Mucosa of rectum (tissue), 2 donors: ENCODE measurements around the gene AIG1.
"Not testable (repeated sequence)": the region's sequence is repeated elsewhere in the genome, so short reads cannot be mapped to it uniquely, and the experiment has no call there.

Experiments used
- H3K27ac ChIP-seq, 2 donors: one replicate each; pipeline ENCODE4 v1.7.0; 2013; ENCODE audit warnings: inconsistent platforms in 2 of 2, low read depth in 2 of 2, low read length in 2 of 2
- H3K27me3 ChIP-seq, 2 donors: one replicate each; pipeline ENCODE4 v1.7.0; 2013; ENCODE audit warnings: low read length in 2 of 2; ENCODE audit not compliant: control insufficient read depth in 2 of 2, insufficient read depth in 2 of 2
- H3K36me3 ChIP-seq, 2 donors: one replicate each; pipeline ENCODE4 v1.7.0; 2013; ENCODE audit warnings: low read length in 2 of 2; ENCODE audit not compliant: control insufficient read depth in 2 of 2, insufficient read depth in 2 of 2
- H3K4me1 ChIP-seq, 2 donors: one replicate each; pipeline ENCODE4 v1.7.0; 2013; ENCODE audit warnings: low read length in 2 of 2, mild to moderate bottlenecking in 1 of 2; ENCODE audit not compliant: control insufficient read depth in 2 of 2, insufficient read depth in 2 of 2
- H3K4me3 ChIP-seq, 2 donors: one replicate each; pipeline ENCODE4 v1.7.0; 2013; ENCODE audit warnings: low read length in 2 of 2
- H3K9ac ChIP-seq, 2 donors: one replicate each; pipeline ENCODE4 v1.7.0; 2013; ENCODE audit warnings: low read length in 2 of 2, low read depth in 1 of 2, mild to moderate bottlenecking in 1 of 2
- H3K9me3 ChIP-seq, 2 donors: one replicate each; pipeline ENCODE4 v1.7.0; 2013; ENCODE audit warnings: low read length in 2 of 2; ENCODE audit not compliant: control insufficient read depth in 2 of 2
- donor health status: healthy.
- donor health status: Normal muscosa, but diverticular disease.

AIG1 gene

GRCh38 chr6:143034689-143035334, 25.9 kb upstream of the AIG1 start:
- Histone ChIP-seq H3K9ac (no peak overlapping the region), H3K27ac (no peak overlapping the region), H3K36me3 (no peaks in the 10 kb centered on the region), H3K4me1 (no peaks in the 10 kb centered on the region), H3K9me3 (no peaks in the 10 kb centered on the region), H3K27me3 (no peaks in the 10 kb centered on the region), H3K4me3 (no peak overlapping the region)

GRCh38 chr6:143037470-143037869, 23.2 kb upstream of the AIG1 start:
- Histone ChIP-seq H3K27ac (no peak overlapping the region), H3K9me3 (no peaks in the 10 kb centered on the region), H3K36me3 (no peaks in the 10 kb centered on the region), H3K4me3 (no peak overlapping the region), H3K27me3 (no peaks in the 10 kb centered on the region), H3K4me1 (no peaks in the 10 kb centered on the region), H3K9ac (no peak overlapping the region)

- Histone ChIP-seq H3K4me1 (no peaks in the 10 kb centered on the region), H3K27me3 (no peaks in the 10 kb centered on the region), H3K4me3 (no peak overlapping the region), H3K9me3 (no peaks in the 10 kb centered on the region), H3K36me3 (no peaks in the 10 kb centered on the region), H3K9ac (no peak overlapping the region), H3K27ac (no peak overlapping the region)
Measured at GRCh38 chr6:143038833-143039232, 21.9 kb upstream of the AIG1 start.

GRCh38 chr6:143039548-143039947, 21.1 kb upstream of the AIG1 start:
- Histone ChIP-seq H3K27me3 (no peaks in the 10 kb centered on the region), H3K4me3 (no peak overlapping the region), H3K4me1 (no peaks in the 10 kb centered on the region), H3K36me3 (no peaks in the 10 kb centered on the region), H3K9me3 (no peaks in the 10 kb centered on the region), H3K9ac (no peak overlapping the region), H3K27ac (no peak overlapping the region)

GRCh38 chr6:143040018-143040417, 20.7 kb upstream of the AIG1 start:
- Histone ChIP-seq H3K9ac (no peak overlapping the region), H3K9me3 (no peaks in the 10 kb centered on the region), H3K27ac (no peak overlapping the region), H3K4me1 (no peaks in the 10 kb centered on the region), H3K27me3 (no peaks in the 10 kb centered on the region), H3K36me3 (no peaks in the 10 kb centered on the region), H3K4me3 (no peak overlapping the region)

- not testable (repeated sequence) for H3K9ac ChIP-seq, H3K4me1 ChIP-seq, H3K36me3 ChIP-seq, H3K4me3 ChIP-seq, H3K27ac ChIP-seq, H3K27me3 ChIP-seq, H3K9me3 ChIP-seq
Measured at GRCh38 chr6:143044345-143044744, 16.3 kb upstream of the AIG1 start.

- Histone ChIP-seq H3K9ac (no peak overlapping the region), H3K4me1 (no peaks in the 10 kb centered on the region), H3K27ac (no peak overlapping the region), H3K4me3 (no peak overlapping the region), H3K9me3 (no peaks in the 10 kb centered on the region), H3K36me3 (no peaks in the 10 kb centered on the region), H3K27me3 (no peaks in the 10 kb centered on the region)
Measured at GRCh38 chr6:143049611-143050010, 11.1 kb upstream of the AIG1 start.

GRCh38 chr6:143050509-143050908, 10.2 kb upstream of the AIG1 start:
- H3K27me3 ChIP-seq = no peaks in the 10 kb centered on the region

GRCh38 chr6:143052282-143052681, 8.4 kb upstream of the AIG1 start:
- H3K9ac ChIP-seq = no peak overlapping the region

More at GRCh38 chr6:143050509-143050908, 10.2 kb upstream of the AIG1 start:
- no peaks in the 10 kb centered on the region for H3K9me3 ChIP-seq
- no peaks in the 10 kb centered on the region for H3K4me1 ChIP-seq
- H3K27ac ChIP-seq = no peak overlapping the region
- H3K9ac ChIP-seq = no peak overlapping the region
- H3K36me3 ChIP-seq = no peaks in the 10 kb centered on the region
- H3K4me3 ChIP-seq = no peak overlapping the region

GRCh38 chr6:143053856-143054255, 6.8 kb upstream of the AIG1 start:
- Histone ChIP-seq H3K27me3 (no peaks in the 10 kb centered on the region), H3K4me3 (no peak overlapping the region), H3K27ac (no peak overlapping the region), H3K9ac (no peak overlapping the region), H3K9me3 (no peaks in the 10 kb centered on the region), H3K36me3 (no peaks in the 10 kb centered on the region), H3K4me1 (no peaks in the 10 kb centered on the region)

More at GRCh38 chr6:143052282-143052681, 8.4 kb upstream of the AIG1 start:
- H3K27me3 ChIP-seq = no peaks in the 10 kb centered on the region
- H3K4me1 ChIP-seq = no peaks in the 10 kb centered on the region
- no peaks in the 10 kb centered on the region for H3K36me3 ChIP-seq
- H3K4me3 ChIP-seq = no peak overlapping the region
- no peak overlapping the region for H3K27ac ChIP-seq
- no peaks in the 10 kb centered on the region for H3K9me3 ChIP-seq

GRCh38 chr6:143054329-143054728, 6.4 kb upstream of the AIG1 start:
- H3K9me3 ChIP-seq = no peaks in the 10 kb centered on the region
- no peaks in the 10 kb centered on the region for H3K4me1 ChIP-seq
- no peaks in the 10 kb centered on the region for H3K27me3 ChIP-seq
- H3K36me3 ChIP-seq = no peaks in the 10 kb centered on the region
- no peak overlapping the region for H3K27ac ChIP-seq
- no peak overlapping the region for H3K4me3 ChIP-seq
- H3K9ac ChIP-seq = no peak overlapping the region
